HL-60 (cell line): Measurements from ENCODE around the gene MRE11.
A peak's percentile ranks its signal among the peaks of the same experiment; 100 is the strongest.

Source experiments
- DNase-seq, 2 experiments: peaks; one replicate each; pipeline ENCODE4 v3.0.0-alpha.2; 2010 to 2020; ENCODE audit warnings: low read depth in 1 of 2, low spot score in 1 of 2
- H3K27ac ChIP-seq: fragments of 250-450 bp; sonication (Bioruptor Pico); replicated peaks from 2 replicates; pipeline ENCODE4 v1.5.1; 2020; ENCODE audit warnings: mild to moderate bottlenecking, moderate library complexity
- H3K27me3 ChIP-seq: fragments of 250-450 bp; sonication (Bioruptor Pico); 2 replicates; pipeline ENCODE4 v1.5.1; 2021; ENCODE audit warnings: mild to moderate bottlenecking, moderate library complexity; ENCODE audit not compliant: insufficient read depth, poor library complexity, severe bottlenecking
- H3K4me3 ChIP-seq: replicated peaks from 2 replicates; pipeline ENCODE4 v1.5.1; 2011; ENCODE audit warnings: mild to moderate bottlenecking, control low read depth, low read length; ENCODE audit not compliant: insufficient read depth
- GABPA ChIP-seq: IDR thresholded peaks from 2 replicates; pipeline ENCODE4 v1.6.1; 2012; ENCODE audit warnings: low read depth
- POLR2AphosphoS5 ChIP-seq: IDR thresholded peaks from 2 replicates; pipeline ENCODE4 v1.6.1; 2012; ENCODE audit warnings: low read depth
- SPI1 ChIP-seq: IDR thresholded peaks from 2 replicates; pipeline ENCODE4 v1.6.1; 2012; ENCODE audit warnings: low read depth, mild to moderate bottlenecking, borderline replicate concordance
- TF ChIP-seq, protein P1 (sequence below): IDR thresholded peaks from 2 replicates; pipeline ENCODE4 v1.6.1; 2012; ENCODE audit warnings: low read depth; ENCODE audit not compliant: insufficient replicate concordance
- TF ChIP-seq, protein P2 (sequence below): IDR thresholded peaks from one replicate; pipeline ENCODE4 v1.5.1; 2011; ENCODE audit warnings: low read length, control low read depth, inconsistent platforms; ENCODE audit not compliant: insufficient read depth

MRE11 gene

DNA sequence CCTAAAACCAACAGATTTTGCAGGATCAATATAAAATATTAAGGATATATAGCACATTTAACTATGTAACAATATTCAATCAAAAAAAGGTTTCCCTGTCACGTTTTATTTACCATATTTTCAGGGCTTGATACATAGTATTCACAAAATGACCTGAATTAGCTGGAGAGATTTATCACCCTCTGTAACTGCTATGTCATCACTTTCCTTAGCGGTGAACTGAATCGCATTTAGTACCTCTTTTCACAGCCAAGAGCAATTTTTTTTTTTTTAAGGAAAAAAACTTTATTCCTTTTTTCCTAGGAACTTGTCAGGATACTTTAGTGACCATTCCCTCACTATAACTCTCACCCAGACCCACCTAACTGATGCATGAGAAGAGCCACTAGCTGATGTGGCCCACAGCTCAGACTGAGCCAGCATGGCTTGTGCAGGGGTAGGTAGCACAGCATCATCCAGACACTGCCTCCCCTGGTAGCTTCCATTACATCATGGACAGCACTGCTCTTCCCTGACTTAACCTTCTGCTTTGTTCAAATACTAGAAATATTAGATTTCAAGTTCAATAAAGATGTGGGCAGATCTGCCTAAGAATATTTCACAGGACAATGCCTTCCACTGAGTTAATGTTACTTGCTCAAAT lies 75.4 kb downstream of the MRE11 start:
- Histone ChIP-seq H3K27ac (no peak overlapping the region), H3K27me3 (no peaks in the 10 kb centered on the region), H3K4me3 (no peak overlapping the region)
- no peak for DNase-seq
- TF ChIP-seq GABPA (no peak), SPI1 (no peak), POLR2AphosphoS5 (no peak)
- TF ChIP-seq, protein P1, sequence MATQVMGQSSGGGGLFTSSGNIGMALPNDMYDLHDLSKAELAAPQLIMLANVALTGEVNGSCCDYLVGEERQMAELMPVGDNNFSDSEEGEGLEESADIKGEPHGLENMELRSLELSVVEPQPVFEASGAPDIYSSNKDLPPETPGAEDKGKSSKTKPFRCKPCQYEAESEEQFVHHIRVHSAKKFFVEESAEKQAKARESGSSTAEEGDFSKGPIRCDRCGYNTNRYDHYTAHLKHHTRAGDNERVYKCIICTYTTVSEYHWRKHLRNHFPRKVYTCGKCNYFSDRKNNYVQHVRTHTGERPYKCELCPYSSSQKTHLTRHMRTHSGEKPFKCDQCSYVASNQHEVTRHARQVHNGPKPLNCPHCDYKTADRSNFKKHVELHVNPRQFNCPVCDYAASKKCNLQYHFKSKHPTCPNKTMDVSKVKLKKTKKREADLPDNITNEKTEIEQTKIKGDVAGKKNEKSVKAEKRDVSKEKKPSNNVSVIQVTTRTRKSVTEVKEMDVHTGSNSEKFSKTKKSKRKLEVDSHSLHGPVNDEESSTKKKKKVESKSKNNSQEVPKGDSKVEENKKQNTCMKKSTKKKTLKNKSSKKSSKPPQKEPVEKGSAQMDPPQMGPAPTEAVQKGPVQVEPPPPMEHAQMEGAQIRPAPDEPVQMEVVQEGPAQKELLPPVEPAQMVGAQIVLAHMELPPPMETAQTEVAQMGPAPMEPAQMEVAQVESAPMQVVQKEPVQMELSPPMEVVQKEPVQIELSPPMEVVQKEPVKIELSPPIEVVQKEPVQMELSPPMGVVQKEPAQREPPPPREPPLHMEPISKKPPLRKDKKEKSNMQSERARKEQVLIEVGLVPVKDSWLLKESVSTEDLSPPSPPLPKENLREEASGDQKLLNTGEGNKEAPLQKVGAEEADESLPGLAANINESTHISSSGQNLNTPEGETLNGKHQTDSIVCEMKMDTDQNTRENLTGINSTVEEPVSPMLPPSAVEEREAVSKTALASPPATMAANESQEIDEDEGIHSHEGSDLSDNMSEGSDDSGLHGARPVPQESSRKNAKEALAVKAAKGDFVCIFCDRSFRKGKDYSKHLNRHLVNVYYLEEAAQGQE, result no peak
- TF ChIP-seq, protein P2, sequence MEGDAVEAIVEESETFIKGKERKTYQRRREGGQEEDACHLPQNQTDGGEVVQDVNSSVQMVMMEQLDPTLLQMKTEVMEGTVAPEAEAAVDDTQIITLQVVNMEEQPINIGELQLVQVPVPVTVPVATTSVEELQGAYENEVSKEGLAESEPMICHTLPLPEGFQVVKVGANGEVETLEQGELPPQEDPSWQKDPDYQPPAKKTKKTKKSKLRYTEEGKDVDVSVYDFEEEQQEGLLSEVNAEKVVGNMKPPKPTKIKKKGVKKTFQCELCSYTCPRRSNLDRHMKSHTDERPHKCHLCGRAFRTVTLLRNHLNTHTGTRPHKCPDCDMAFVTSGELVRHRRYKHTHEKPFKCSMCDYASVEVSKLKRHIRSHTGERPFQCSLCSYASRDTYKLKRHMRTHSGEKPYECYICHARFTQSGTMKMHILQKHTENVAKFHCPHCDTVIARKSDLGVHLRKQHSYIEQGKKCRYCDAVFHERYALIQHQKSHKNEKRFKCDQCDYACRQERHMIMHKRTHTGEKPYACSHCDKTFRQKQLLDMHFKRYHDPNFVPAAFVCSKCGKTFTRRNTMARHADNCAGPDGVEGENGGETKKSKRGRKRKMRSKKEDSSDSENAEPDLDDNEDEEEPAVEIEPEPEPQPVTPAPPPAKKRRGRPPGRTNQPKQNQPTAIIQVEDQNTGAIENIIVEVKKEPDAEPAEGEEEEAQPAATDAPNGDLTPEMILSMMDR, result no peak

DNA sequence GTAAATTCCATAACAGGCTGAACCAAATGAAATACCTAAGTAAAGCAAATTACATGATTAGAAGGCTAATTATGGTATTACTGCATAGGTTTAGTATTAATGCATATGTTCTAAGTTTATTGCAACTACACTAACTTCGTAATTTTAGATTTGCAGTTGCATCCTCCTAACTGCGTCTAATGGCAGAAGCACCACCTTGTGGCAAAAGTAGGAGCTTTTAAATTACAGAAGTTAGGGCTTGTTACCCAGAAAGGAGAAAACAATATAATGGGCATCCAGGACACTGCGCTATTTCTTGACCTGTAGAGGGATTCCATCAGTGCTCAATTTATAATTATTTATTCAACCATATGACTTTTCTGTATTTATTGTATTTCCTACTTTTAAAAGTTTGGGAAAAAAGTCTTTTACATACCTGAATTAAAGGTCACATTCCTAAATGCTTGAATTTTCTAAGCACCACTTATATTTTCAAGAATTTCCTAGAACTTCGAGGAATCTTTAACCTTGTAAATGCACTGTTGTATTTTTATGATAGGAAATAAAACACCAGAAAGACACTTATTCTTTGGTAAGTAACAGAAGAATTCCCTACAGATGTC lies 76.2 kb downstream of the MRE11 start:
- no peak for DNase-seq
- no peak overlapping the region for H3K27ac ChIP-seq
- no peak for TF ChIP-seq SPI1
- TF ChIP-seq, protein P2, result peak; percentile 20
- no peak overlapping the region for H3K4me3 ChIP-seq
- no peaks in the 10 kb centered on the region for H3K27me3 ChIP-seq

DNA sequence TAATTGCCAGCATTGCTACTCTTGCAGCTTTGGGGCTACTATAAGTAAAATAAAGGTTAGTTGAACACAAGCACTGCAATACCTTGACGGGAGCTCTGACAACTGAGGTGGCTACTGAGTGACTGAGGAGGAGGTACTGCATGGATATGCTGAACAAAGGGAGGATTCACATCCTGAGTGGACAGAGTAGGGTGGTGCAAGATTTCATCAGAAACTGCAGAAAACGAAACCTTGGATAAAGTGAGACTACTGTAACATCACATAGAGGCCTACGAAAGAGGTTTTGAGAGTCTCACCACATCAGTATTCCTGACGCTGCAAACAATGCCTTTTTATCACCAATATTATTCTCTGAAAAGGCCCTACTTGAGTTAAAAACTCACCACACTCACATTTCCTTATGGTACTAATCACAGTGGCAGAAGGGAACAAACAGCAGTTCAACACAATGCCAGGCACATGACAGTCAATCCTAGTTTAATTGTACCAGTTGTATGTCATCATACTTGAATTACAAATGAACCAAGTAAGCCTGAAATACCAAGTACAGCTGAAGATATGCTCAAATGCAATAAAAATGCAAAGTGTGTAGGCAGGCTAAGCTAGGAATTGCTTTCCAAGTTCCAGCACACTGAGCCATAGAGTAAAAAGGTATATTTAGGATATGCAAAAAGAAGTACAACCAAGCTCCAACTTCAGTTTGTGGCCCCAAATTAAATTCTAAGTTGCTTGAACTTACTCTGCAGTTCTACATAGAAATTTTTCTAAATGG lies 88.4 kb downstream of the MRE11 start:
- H3K27me3 ChIP-seq, result peaks cover 25% of the 10 kb centered on the region
- DNase-seq, result no peak
- no peak for TF ChIP-seq GABPA
- TF ChIP-seq SPI1, result no peak
- TF ChIP-seq, protein P1, result no peak
- TF ChIP-seq, protein P2, result no peak
- TF ChIP-seq POLR2AphosphoS5, result no peak
- no peak overlapping the region for H3K27ac ChIP-seq
- H3K4me3 ChIP-seq, result no peak overlapping the region
